Muscle of arm (tissue), 12 donors: Measurements from ENCODE around the gene MYADML2. TPM values are rescaled to one million over a fixed set of nuclear protein-coding genes. Genes with fewer than 3 reads are reported as not detected.
"Not testable (repeated sequence)": the region's sequence is repeated elsewhere in the genome, so short reads cannot be mapped to it uniquely, and the experiment has no call there.

Source experiments
- DNase-seq: peaks from one replicate; pipeline ENCODE4 v3.0.0-alpha.2; 2013
- polyA plus RNA-seq, 12 donors: library from polyadenylated mRNA; unstranded; fragments of 120-200 nt; gene quantifications; one replicate each; pipeline ENCODE4 v1.2.1, GENCODE V29; 2013; ENCODE audit not compliant: insufficient read length in 12 of 12

The MYADML2 gene
- polyA plus RNA-seq, 12 donors = 6.0 to 35.9 (median 18.5) TPM; not detected in 1

DNA sequence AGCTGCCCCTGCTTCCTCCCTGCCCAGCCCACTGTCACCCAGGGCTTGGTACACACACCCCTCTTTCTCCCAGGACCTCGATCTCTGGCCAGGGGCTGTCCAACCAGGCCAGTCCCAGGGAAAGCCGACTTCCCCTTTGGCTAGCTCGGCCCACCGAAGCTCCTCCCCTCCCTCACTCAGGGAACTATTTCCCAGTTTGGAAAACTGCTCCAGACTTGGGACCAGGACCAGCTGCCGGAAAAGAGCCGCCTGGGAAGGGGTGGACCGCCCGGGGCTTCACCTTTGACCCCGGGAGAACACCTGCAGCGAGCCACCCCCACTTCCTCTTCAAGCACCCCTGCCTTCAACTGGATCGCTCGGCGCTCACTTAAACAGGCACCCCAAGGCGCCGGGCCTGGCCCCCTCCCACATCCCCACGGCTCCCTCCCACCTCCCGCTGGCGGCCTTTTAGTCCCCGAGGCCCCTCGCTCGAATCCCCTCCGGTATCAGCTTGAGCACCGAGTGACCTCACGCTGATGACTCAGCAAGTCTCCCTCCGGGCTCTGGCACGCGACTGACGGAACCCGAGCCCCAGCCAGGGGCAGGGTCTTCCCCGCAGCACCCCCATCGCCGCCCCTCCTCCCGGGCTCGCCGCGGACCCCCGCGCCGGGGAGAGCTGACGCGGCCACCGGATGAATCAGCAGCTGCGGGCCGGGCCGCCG is 20.4 kb downstream of the MYADML2 start:
- DNase-seq = peak; percentile 64

DNA sequence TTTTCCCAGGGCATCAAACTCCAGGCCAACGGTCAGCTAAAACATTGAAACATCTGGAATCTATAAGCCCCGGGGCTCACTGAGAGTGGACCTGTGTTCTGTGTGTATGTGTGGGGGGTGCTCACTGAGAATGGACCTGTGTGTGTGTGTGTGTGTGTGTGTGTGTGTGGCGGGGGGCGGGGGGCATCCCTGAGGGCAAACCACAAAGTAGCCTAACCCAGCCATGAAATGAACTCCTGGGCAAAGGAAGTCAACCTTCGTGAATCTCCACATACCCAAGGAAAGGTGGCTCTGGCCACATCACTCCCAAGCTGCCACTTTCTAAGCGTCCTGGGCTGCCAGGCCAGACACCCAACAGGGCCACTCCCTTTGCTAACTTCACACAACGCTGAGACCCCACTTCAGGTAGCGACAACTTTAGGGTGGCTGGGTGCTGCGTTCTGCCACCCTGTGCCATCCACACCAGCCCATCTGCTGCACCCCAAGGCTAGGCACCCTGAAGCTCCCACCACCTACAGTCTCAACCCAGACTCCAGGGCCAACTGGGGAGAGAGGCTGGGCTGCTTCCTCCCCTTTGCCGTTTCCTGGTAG is 21.1 kb downstream of the MYADML2 start:
- DNase-seq = no peak

DNA sequence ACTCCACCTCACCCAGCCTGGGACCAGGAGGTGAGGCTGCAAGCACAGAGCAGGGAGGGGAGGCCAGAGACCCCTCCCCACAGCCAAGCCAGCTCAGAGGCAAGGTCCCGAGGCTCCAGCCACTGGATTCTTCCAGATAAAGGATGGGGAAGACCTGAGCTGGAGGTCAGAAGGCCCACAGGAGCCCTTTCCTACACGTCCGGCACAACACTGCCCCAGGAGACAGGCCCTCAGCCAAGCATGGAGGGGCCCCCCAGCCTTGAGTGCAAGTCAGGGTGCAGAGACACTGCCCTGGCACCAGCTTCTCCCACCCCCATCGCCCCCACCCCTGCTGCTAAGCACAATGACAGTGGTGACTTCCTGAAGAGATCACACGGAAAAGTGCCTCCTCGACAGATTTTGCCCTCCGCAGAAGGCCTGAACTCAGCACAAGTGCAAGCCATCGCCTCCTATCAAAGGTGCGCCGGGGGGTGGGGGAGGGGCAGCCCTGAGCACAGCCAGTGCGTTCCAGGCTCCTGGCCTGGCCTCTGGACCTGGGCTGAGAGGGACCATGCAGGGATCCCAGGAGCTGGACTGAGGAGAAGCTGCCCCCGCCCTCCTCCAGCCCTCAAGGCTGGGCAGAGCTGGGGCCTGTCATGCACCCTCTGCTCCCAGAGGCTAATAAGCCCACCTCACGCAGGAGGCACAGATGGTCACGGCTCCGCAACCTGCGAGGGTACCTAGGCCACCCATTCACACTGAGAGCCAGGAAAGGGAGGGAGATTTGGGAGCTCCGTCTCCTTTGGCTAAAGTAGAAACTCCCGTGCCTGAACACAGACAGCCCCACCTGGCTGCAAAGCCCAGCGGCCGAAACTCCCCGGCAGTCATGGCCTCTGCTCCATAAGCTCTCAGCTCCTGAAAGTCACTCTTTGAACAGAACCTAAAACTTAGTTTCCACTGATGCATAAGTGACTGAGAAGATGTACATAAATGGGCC is 22.2 kb downstream of the MYADML2 start:
- DNase-seq = no peak

DNA sequence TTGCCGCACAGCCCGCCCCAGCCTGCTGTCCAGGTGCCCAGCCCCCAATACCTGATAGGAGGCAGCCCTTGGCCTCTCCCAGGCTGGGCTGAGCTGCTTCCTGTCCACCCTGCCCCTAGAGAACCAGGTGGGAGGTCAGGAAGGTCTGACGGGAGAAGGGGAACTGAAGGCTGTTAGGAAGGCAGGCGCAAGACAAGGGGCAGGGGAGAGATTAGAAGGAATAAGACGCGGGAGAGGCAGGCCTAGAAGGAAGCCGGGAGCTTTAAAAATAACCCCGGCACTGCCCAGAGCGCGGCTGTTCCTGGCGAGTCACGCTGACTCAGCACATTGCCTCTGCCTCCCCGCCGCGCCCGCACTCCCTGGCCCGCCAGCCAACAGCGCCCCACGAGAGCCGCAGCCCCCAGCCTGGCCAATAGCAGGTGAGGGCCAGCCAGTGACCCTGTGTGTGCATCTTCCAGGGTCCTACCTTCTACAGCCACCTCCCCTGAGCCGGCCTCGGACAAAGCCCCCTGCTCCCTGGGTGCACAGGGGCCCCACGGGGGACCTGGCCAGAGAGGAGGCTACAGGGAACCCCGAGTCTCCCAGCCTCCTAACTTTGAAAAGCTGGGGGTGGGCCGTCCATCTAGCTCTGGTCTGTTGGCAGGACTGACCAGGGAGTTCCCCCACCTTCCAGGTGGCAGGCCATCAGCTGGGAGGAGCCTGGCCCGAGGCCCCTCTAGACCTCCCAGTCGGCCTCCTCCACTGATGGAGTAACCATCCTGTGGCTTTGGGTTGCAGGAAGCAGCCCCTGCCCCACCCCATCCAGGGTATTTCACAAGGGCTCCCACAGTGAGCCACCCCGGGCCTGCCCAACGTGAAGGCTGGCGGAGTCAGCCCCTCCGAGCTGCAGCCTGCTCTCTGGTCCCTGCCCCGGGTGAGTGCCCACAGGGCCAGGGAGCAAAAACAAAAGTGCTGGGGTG is 23.5 kb downstream of the MYADML2 start:
- DNase-seq = peak; percentile 44

DNA sequence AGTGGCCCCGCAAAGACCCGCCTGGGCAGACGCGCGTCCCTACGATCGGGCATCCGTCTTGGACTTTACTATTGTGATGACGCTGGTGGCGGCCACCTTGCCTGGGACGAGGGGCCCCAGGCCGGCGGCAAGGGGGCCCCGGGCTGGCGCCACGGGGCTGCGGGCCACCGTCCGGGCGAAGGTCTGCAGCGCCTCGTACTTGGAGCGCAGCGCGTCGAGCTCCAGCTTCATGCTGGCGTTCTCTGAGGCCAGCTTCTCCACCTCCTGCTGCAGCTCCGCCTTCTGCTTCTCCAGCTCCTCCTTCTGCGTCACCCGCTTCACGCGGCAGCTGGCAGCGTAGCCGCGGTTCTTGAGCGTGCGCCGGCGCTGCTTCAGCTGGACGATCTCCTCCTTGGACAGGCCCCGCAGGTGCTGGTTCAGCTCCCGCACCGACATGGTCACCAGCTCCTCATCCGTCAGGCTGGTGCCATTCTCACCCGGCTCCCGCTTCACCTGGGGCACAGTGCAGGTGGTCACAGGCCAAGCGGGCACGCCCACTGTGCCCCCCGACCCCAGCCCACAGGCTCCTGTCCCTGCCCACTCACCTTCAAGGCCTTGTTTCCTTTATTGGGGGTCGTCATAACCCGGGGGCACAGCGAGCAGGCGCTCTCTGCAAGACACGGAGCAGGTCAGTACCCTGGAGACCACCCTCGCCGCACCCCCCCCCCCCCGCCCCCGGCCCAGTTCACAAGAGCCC is 24.3 kb downstream of the MYADML2 start:
- DNase-seq = no peak

DNA sequence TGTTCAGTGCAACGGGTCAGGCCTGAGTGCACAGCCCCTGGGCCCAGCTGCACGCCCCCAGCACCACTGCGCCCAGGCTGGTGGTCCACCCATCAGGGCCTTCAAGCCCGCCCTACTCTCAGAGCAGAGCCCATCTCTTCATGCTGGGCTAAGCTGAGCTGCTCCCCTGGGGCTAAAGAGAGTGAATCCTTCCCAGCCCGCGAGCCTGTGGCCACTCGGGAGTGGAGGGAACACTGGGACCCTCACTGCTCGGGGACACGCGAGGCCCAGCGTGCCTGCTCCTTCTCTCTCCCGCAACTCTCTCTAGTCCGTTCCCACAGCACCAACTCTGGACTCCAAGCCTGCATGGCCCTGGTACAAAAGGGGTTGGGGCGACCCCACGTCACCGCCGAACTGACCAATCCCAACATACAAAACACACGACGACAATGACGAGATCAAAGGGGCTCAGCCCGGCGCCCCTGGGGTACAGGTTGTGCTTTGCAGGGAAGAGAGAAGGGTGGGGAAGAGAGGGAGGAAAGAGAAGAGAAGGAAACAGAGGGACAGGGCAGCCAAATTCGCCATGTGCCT is 25.0 kb downstream of the MYADML2 start:
- DNase-seq = no peak

DNA sequence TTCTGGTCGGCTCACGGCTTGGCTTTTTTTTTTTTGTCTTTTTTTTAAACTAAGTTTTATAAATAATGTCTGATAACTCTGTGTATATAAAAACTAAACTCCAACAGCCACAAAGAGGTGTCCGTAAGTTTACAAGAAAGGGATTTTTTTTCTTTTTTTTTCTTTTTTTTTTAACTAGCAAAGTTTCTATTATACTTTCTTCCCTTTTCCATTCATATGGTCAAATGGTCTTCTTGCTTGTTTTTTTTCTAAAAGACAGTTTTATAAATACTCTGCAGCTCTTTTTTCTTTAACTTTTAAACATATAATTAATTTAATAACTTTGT is 25.5 kb downstream of the MYADML2 start:
- no peak for DNase-seq

DNA sequence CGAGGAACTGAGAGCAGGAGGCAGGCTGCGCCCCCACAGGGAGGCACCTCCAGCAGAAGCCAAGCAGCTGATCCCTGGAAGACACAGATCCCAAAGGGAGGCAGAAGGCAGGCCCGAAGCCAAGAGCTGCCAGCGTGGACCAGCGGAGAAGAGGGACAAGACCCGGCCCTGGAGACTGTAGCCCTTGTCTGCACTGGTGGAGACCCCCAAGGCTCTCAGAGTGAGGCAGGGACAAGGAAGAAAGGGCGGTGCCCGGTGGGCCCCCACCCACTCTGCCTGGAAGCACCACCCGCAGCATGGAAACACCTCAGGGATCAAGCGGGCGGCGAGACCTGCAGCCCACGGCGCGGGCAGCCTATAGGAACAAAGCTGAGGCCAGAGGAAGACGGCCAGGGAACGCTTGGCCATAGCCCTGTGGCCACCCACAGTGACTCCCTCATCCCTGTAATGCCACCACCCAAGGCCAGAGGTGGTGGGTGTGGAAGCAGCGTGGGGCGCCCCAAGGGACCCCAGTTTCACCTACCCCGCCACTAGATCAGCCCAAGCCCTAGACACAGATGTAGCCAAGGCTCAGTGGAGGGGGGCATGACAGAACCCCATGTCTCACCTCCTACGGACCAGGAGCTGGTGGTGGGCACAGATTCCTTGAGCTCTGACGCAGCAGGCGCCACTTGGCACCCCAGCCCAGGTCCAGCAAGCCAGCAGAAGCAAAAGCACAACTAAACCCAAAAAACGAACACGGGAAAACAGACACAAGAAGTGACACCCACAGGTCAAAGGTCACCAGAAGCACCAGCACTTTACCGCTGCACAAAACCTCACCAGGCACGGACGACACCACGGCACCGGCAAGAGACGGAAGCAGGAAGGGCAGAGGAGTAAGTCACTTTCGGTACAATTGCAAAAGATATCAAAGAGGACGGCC is 26.2 kb downstream of the MYADML2 start:
- no peak for DNase-seq

DNA sequence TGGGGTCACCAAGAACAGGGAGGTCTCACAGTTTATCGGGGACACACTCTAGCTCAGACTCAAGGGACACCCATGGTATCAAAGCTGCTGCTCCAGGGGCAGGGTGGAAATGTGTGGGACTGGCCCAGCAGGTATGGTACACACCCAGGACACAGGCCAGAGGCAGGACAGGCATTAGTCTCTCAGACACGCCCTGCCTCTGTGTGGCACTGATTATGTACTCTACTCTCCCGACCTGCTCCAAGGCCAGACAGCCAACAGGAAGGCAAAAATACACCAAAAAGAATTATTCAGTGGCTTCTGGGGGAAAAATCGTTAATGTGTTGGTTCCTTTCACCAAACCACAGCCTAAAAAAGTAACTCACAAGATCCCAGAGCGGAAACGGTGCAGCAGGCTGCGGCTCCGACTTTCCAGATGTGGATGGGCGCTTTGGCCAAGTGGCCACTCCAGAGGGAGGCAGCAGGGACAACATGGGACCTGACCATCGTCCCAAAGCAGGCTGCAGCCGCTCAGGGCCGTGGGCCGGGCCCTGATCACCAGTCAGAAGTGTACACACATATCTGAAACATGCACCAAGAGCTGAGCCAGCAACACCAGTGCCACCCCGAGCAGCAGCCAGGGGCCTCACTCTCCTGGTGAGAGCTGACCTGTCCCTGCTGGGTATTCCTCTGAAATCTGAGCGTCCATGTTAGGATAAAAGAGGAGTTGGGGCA is 28.0 kb downstream of the MYADML2 start:
- DNase-seq = no peak

DNA sequence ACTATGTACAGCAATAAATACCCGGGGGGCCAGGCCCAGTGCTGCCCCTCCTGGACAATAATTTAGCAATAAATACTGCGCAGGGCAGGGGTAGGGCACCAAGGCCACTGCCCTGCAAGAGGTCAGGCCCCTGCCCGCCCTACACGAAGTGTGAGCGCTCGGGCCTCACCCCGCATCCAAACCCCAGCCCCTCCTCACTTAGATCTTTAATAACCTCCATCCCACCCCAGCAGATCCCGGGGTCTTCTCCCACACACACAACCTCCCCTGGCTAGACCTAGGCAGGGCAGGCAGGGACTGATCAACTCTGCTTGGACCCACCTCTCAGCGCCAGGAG is 28.7 kb downstream of the MYADML2 start:
- not testable (repeated sequence) for DNase-seq

DNA sequence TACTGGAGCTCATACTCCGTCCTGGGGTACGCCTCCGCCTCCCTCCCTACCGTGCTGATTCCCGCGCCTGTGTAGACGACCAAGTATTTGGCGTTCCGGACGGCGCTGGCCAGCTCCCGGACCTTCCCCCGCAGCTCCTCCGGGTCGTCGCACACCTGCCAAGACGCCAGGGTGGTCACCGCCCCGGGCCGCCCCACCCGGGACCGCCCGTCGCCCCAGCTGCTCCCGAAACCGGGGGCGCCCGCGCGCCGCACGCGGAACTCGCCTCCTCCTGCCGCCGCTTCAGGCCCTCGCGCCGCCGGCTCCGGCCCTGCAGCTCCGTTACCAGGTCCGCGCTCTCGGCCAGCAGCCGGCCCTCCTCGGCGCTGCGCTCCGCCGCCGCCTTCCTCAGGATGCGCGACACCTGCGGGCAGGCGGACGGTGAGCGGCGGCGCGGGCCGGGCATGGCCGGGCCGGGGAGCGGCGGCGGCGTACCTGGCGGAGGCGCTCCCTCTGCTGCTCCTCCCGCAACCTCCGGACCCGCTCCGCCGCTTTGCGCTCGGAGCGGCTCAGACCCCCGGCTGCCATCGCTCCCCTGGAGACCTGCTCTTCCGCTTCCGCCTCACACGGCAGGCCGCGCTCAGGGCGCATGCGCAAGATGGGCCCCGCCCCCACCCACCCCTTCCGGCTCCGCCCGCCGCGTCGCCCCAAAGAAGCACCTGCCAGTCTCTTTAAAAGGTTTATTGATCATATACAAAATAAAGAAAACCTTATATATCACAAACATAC is 29.3 kb downstream of the MYADML2 start, which contains the start of gene SIRT7:
Gene SIRT7 (minus strand): TSS at position 612 of the 768 bp plus-strand sequence. CDS start 45 bp downstream, at position 567.
- DNase-seq = peak; percentile 80

DNA sequence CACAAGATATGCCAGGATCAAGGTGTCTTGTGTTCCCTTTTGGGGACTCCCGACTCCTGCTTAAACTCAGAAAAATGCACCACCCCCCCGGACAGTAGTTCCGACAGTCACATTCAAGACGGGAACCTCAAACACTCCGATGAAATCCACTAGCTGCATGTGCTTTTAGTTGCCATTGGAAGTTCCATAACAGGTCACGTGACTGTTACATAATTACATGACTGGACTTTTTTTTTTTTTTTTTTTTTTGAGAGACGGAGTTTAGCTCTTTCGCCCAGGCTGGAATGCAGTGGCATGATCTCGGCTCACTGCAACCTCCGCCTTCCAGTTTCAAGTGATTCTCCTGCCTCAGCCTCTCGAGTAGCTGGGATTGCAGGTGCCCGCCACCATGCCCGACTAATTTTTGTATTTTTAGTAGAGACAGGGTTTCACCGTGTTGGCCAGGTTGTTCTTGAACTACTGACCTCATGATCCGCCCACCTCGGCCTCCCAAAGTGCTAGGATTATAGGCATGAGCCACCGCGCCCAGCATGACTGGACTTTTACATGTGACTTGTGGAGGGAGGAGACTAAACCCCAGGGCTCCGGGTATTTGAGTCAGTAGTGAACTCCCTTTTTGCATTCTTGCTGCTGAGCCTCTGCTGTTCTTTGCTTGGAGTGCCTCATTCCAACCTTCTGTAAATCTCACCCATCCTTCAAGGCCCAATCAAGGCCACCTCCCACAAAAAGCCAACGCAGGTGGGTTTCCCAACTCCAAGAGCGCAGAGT is 30.6 kb downstream of the MYADML2 start:
- DNase-seq = no peak

DNA sequence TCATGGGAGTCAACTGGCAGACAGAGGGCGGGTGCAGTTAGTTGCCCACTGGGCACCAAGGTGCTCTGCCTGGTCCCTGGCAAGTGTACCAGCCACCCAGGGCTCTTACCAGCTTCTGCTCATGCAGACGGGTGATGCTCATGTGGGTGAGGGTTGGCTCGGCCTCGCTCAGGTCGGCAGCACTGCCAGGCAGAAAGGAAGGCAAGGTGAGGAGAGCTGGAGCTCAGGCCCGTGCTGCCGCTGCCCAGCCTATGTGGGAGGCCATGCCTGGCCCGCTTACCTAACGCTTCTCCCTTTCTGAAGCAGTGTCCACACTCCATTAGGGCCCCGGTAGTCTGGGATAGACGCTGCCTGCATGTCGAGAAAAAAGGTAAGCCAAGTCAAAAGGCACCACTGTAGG is 31.7 kb downstream of the MYADML2 start:
- DNase-seq = no peak

DNA sequence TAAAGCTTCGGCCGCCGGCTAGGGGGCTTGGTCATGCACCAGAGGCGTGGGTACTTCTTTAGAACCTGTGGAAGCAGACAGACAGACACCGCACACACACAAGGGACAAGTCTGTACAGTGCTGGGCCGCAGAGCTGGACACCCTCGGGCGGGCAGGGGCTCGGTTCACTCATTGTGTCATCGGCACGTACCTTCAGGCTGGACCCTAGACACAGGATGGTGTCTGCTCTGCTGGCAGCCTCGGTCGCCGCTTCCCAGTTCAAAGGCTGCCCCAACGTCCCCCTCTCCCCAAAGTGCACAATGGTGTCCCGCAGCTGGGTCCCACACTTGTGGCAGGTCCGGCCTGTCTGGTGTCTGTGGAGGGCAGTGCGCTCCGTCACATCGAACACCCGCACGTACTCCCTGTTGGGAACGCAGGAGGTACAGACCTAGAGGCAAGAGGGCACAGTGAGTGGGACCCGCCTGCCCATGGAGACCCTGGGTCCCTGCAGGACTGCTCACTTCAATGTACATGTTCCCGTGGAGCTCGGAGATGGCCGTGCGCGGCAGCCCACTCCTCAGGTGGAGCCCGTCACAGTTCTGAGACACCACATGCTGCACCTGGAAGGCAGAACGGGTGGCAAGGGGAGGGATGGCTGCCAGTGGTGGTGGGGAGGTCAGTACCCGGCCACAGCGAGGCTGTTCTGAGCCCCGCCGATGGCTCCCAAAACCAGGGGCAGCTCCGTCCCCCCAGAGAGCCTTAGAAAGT is 32.8 kb downstream of the MYADML2 start:
- no peak for DNase-seq

DNA sequence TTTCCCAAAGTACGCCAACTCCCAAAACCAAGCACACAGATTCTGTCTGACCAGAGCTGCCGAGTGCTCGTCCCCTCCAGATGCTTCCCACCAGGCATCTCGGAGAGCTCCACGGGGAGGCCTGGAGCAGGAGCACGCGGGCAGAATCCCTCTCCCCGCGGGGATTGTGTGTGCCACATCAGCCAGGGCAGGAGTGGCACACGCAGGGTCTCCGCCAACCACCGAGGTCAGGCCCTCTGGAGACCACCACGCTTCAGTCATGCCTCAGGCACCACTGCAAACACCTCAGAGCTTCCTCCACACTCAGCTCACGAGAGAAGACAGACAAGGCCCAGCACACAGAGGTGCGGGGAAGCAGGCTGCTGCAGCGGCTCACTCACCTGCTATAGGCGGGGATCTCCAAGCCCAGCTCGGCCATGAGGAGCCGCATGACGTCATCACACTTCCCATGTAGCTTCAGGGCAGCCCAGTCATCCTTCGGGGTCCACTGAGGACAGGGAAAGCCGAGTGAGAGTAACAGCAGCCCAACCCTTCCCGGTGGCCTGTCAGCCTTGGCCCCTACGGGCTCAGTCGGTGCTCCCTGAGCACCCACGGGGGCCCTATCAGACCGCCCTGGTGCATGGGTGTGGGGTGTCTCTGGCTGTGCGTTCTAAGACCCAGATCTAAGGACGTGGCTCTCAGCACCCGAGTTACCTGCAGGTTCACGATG is 33.5 kb downstream of the MYADML2 start:
- DNase-seq = no peak
